Natural killer cell (primary cell): ENCODE data around the gene MYO15B. TPM values are rescaled to one million over a fixed set of nuclear protein-coding genes. Genes with fewer than 3 reads are reported as not detected.

Experiments
- ATAC-seq, 3 donors: fragments of 150-1000 bp in 2 of 3; fragments of 200-7000 bp in 1 of 3; cut with Tn5 transposase; 1 replicate in 1 of 3; 2 replicates in 2 of 3; pipeline ENCODE4 v1.10.0; 2021; ENCODE audit warnings: mild to moderate bottlenecking in 2 of 3, moderate library complexity in 2 of 3
- DNase-seq, 2 donors: peaks; one replicate each; pipeline versions ENCODE4 v3.0.0 to v3.0.0-alpha.2; 2013 to 2021; ENCODE audit warnings: mixed read lengths in 1 of 2
- H3K27ac ChIP-seq: one replicate; pipeline ENCODE4 v1.5.1; 2013; ENCODE audit warnings: mild to moderate bottlenecking, low read length
- H3K27me3 ChIP-seq: one replicate; pipeline ENCODE4 v1.6.1; 2013; ENCODE audit warnings: low read length; ENCODE audit not compliant: control insufficient read depth, insufficient read depth
- H3K36me3 ChIP-seq: one replicate; pipeline ENCODE4 v1.6.1; 2013; ENCODE audit warnings: low read length; ENCODE audit not compliant: control insufficient read depth, insufficient read depth
- H3K4me1 ChIP-seq: one replicate; pipeline ENCODE4 v1.6.1; 2013; ENCODE audit warnings: low read length; ENCODE audit not compliant: control insufficient read depth, insufficient read depth
- H3K4me3 ChIP-seq: one replicate; pipeline ENCODE4 v1.5.1; 2013; ENCODE audit warnings: low read length
- H3K9me3 ChIP-seq: one replicate; pipeline ENCODE4 v1.6.1; 2013; ENCODE audit warnings: low read length; ENCODE audit not compliant: control insufficient read depth, insufficient read depth
- H3K27ac Mint-ChIP-seq, 2 donors: one replicate each; pipeline ENCODE4 v1.8.0; 2022; ENCODE audit warnings: mild to moderate bottlenecking in 2 of 2, mixed read lengths in 2 of 2, moderate library complexity in 1 of 2
- H3K27me3 Mint-ChIP-seq, 2 donors: one replicate each; pipeline ENCODE4 v1.8.0; 2022; ENCODE audit warnings: low read depth in 2 of 2, mixed read lengths in 2 of 2
- H3K36me3 Mint-ChIP-seq: one replicate; pipeline ENCODE4 v1.8.0; 2022; ENCODE audit warnings: mixed read lengths
- H3K4me1 Mint-ChIP-seq, 2 donors: one replicate each; pipeline ENCODE4 v1.8.0; 2022; ENCODE audit warnings: mixed read lengths in 2 of 2
- H3K4me3 Mint-ChIP-seq: one replicate; pipeline ENCODE4 v1.8.0; 2022; ENCODE audit warnings: mild to moderate bottlenecking, moderate library complexity, mixed read lengths
- H3K9me3 Mint-ChIP-seq, 2 donors: one replicate each; pipeline ENCODE4 v1.8.0; 2022; ENCODE audit warnings: mixed read lengths in 2 of 2
- WGBS: methylation state at CpG from one replicate; pipeline ENCODE4 v1.1.7; 2013; ENCODE audit warnings: missing lambda C conversion rate; ENCODE audit not compliant: insufficient coverage; 5-methylcytosine and 5-hydroxymethylcytosine counted together
- intact Hi-C: fragments of 100-400 bp; cut with micrococcal nuclease; formaldehyde crosslinking; loops from one replicate; pipeline ENCODE4 v1.14.2; 2022
- total RNA-seq, 4 donors: library from RNA; stranded (reverse); fragments of 120-200 nt in 1 of 4; gene quantifications; one replicate each; pipeline versions ENCODE4 v1.2.3 to v1.2.4, GENCODE V29; 2013 to 2022
- TF ChIP-seq, protein P1 (sequence below): fragments of 200-600 bp; IDR thresholded peaks from one replicate; pipeline ENCODE4 v1.8.0; 2022; ENCODE audit warnings: antibody characterized with exemption

MYO15B gene
- total RNA-seq, 3 donors from 2014 or later (not counting 1 experiment from before 2014, with no cell fraction given): 336 to 372 (median 339) TPM

GRCh38 chr17:75622771-75623273, 35.2 kb downstream of the MYO15B start:
- H3K36me3 Mint-ChIP-seq: no peaks in the 10 kb centered on the region
- WGBS: 91% methylated on average over 15 of the region's 15 CpGs
- H3K27me3 Mint-ChIP-seq: no peaks in the 10 kb centered on the region
- H3K27ac ChIP-seq: no peak overlapping the region
- TF ChIP-seq, protein P1, sequence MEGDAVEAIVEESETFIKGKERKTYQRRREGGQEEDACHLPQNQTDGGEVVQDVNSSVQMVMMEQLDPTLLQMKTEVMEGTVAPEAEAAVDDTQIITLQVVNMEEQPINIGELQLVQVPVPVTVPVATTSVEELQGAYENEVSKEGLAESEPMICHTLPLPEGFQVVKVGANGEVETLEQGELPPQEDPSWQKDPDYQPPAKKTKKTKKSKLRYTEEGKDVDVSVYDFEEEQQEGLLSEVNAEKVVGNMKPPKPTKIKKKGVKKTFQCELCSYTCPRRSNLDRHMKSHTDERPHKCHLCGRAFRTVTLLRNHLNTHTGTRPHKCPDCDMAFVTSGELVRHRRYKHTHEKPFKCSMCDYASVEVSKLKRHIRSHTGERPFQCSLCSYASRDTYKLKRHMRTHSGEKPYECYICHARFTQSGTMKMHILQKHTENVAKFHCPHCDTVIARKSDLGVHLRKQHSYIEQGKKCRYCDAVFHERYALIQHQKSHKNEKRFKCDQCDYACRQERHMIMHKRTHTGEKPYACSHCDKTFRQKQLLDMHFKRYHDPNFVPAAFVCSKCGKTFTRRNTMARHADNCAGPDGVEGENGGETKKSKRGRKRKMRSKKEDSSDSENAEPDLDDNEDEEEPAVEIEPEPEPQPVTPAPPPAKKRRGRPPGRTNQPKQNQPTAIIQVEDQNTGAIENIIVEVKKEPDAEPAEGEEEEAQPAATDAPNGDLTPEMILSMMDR: no peak
- H3K4me3 ChIP-seq: no peak overlapping the region
- no peaks in the 10 kb centered on the region for H3K9me3 ChIP-seq
- no peaks in the 10 kb centered on the region for H3K9me3 Mint-ChIP-seq
- H3K4me3 Mint-ChIP-seq: no peak overlapping the region
- no peaks in the 10 kb centered on the region for H3K4me1 Mint-ChIP-seq
- H3K4me1 ChIP-seq: no peaks in the 10 kb centered on the region
- ATAC-seq: no peak
- DNase-seq: no peak
- peaks cover 50% of the 10 kb centered on the region for H3K36me3 ChIP-seq
- peak overlapping the region; percentile 0 to 25 for H3K27ac Mint-ChIP-seq
- no peaks in the 10 kb centered on the region for H3K27me3 ChIP-seq
- intact Hi-C loops: no loop called here

GRCh38 chr17:75623386-75623785, 35.8 kb downstream of the MYO15B start:
- Histone ChIP-seq H3K4me3 (no peak overlapping the region), H3K27ac (no peak overlapping the region), H3K4me1 (no peaks in the 10 kb centered on the region), H3K27me3 (no peaks in the 10 kb centered on the region), H3K9me3 (no peaks in the 10 kb centered on the region), H3K36me3 (peaks cover 46% of the 10 kb centered on the region)
- H3K4me1 Mint-ChIP-seq: no peaks in the 10 kb centered on the region
- no peaks in the 10 kb centered on the region for H3K9me3 Mint-ChIP-seq
- no peaks in the 10 kb centered on the region for H3K27me3 Mint-ChIP-seq
- ATAC-seq: no peak
- intact Hi-C loops: no loop called here
- TF ChIP-seq, protein P1: no peak
- no peaks in the 10 kb centered on the region for H3K36me3 Mint-ChIP-seq
- 95% methylated on average over 9 of the region's 9 CpGs for WGBS
- no peak for DNase-seq
- H3K27ac Mint-ChIP-seq: no peak overlapping the region
- no peak overlapping the region for H3K4me3 Mint-ChIP-seq

GRCh38 chr17:75624021-75624420, 36.4 kb downstream of the MYO15B start:
- H3K9me3 Mint-ChIP-seq: no peaks in the 10 kb centered on the region
- no peaks in the 10 kb centered on the region for H3K27me3 Mint-ChIP-seq
- Histone ChIP-seq H3K9me3 (no peaks in the 10 kb centered on the region), H3K4me3 (no peak overlapping the region), H3K27ac (no peak overlapping the region), H3K36me3 (peaks cover 41% of the 10 kb centered on the region), H3K4me1 (no peaks in the 10 kb centered on the region), H3K27me3 (no peaks in the 10 kb centered on the region)
- no peaks in the 10 kb centered on the region for H3K4me1 Mint-ChIP-seq
- DNase-seq (no peak), ATAC-seq (no peak)
- H3K36me3 Mint-ChIP-seq: no peaks in the 10 kb centered on the region
- intact Hi-C loops: no loop called here
- H3K27ac Mint-ChIP-seq: no peak overlapping the region
- no peak overlapping the region for H3K4me3 Mint-ChIP-seq
- WGBS: 95% methylated on average over 12 of the region's 12 CpGs
- TF ChIP-seq, protein P1: no peak

DNA sequence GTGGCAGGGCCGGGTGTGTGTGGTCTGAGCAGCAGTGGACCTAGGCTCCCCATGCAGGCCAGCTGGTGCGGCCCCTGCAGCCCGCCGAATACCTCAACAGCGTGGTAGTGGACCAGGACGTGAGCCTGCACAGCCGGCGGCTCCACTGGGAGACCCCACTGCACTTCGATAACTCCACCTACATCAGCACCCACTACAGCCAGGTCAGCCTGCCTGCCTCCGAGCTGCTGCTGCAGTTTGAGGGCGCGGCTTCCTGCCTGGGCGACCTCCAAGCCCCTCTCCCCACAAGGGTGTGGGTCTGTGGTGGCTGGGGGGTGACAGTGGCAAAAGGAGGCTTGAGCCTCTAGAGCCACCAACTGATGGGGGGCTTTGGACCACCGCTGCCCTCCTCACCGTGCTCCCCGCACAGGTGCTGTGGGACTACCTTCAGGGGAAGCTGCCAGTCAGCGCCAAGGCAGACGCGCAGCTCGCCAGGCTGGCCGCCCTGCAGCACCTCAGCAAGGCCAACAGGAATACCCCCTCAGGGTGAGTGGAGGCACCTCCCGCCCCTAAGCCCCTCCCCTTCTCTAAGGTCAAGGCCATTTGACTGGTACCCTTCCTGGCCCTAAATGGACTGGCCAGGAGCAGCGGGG, 37.2 kb downstream of the MYO15B start:
- Mint-ChIP-seq H3K4me1 (no peaks in the 10 kb centered on the region), H3K27ac (no peak overlapping the region), H3K9me3 (no peaks in the 10 kb centered on the region), H3K27me3 (no peaks in the 10 kb centered on the region), H3K36me3 (no peaks in the 10 kb centered on the region), H3K4me3 (no peak overlapping the region)
- H3K27me3 ChIP-seq: no peaks in the 10 kb centered on the region
- H3K4me3 ChIP-seq: no peak overlapping the region
- intact Hi-C loops: no loop called here
- no peak for ATAC-seq
- TF ChIP-seq, protein P1: no peak
- WGBS: 90% methylated on average over 19 of the region's 23 CpGs
- H3K9me3 ChIP-seq: no peaks in the 10 kb centered on the region
- no peak overlapping the region for H3K27ac ChIP-seq
- H3K4me1 ChIP-seq: no peaks in the 10 kb centered on the region
- peaks cover 37% of the 10 kb centered on the region for H3K36me3 ChIP-seq
- DNase-seq: no peak
